Activated T-cell treated with anti-CD3 and anti-CD28 coated beads, Interleukin-2, amount 50 U/mL, for 72 hours (primary cell): ENCODE measurements around the gene OR51A4. TPM values are rescaled to one million over a fixed set of nuclear protein-coding genes. Genes with fewer than 3 reads are reported as not detected.
"Not testable (repeated sequence)": the region's sequence is repeated elsewhere in the genome, so short reads cannot be mapped to it uniquely, and the experiment has no call there.

Experiments used
- ATAC-seq, 2 donors: fragments of 150-1000 bp; cut with Tn5 transposase; replicated peaks in 1 of 2; 2 replicates each; pipeline ENCODE4 v1.10.0; 2021; ENCODE audit warnings: moderate library complexity in 2 of 2, mild to moderate bottlenecking in 1 of 2
- DNase-seq, 2 donors: peaks; one replicate each; pipeline ENCODE4 v3.0.0; 2021 to 2022; ENCODE audit warnings: mixed read lengths in 1 of 2
- H3K27ac Mint-ChIP-seq: one replicate; pipeline ENCODE4 v1.8.0; 2022; ENCODE audit warnings: mild to moderate bottlenecking, moderate library complexity, mixed read lengths
- H3K27me3 Mint-ChIP-seq: one replicate; pipeline ENCODE4 v1.8.0; 2022; ENCODE audit warnings: low read depth, mixed read lengths
- H3K36me3 Mint-ChIP-seq, 2 donors: one replicate each; pipeline ENCODE4 v1.8.0; 2022; ENCODE audit warnings: mixed read lengths in 2 of 2, mild to moderate bottlenecking in 1 of 2; ENCODE audit not compliant: insufficient read depth in 2 of 2
- H3K4me1 Mint-ChIP-seq: one replicate; pipeline ENCODE4 v1.8.0; 2022; ENCODE audit warnings: low read depth, mixed read lengths
- H3K4me3 Mint-ChIP-seq, 2 donors: one replicate each; pipeline ENCODE4 v1.8.0; 2022; ENCODE audit warnings: mild to moderate bottlenecking in 2 of 2, mixed read lengths in 2 of 2, moderate library complexity in 2 of 2
- H3K9me3 Mint-ChIP-seq, 2 donors: one replicate each; pipeline ENCODE4 v1.8.0; 2022; ENCODE audit warnings: mixed read lengths in 2 of 2
- total RNA-seq, 2 donors: library from RNA; stranded (reverse); gene quantifications; one replicate each; pipeline ENCODE4 v1.2.3, GENCODE V29; 2022

The OR51A4 gene
- not detected for total RNA-seq

DNA sequence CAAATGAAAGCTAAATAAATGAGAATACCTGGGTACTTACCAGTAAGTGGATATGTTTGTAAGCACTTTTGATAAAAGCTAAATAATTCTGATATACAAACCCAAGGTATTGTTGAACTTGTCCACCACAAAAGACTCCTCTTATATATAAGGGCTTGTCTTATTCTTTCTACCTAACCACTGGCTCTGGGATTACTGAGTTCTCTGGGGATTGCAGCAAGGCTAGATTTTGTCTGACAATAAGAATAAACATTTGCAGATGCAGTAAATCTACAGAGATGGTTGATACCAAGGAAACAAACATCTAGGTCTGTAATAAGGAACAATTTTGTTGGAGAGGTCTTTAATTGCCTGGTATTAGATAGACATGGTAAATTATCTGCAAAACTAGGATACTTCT, at the start of gene OR51A4:
OR51A4 (minus strand) TSS at position 101 of the 400 bp plus-strand sequence. CDS start 505 bp downstream, outside the sequence.
- H3K9me3 Mint-ChIP-seq: no peaks in the 10 kb centered on the region
- DNase-seq (no peak), ATAC-seq (no peak)
- no peaks in the 10 kb centered on the region for H3K4me1 Mint-ChIP-seq
- H3K36me3 Mint-ChIP-seq: no peaks in the 10 kb centered on the region
- H3K4me3 Mint-ChIP-seq: no peak within 1 kb of the TSS
- H3K27me3 Mint-ChIP-seq: no peaks in the 10 kb centered on the region
- no peak within 1 kb of the TSS for H3K27ac Mint-ChIP-seq

GRCh38 chr11:4994551-4994950, 47.1 kb upstream of the OR51A4 start, which contains the start of gene OR51L1:
TSS of gene OR51L1 (plus strand) at chr11:4994851. CDS start at chr11:4998983, 4,132 bp downstream.
- no peaks in the 10 kb centered on the region for H3K27me3 Mint-ChIP-seq
- no peaks in the 10 kb centered on the region for H3K4me1 Mint-ChIP-seq
- no peak for ATAC-seq
- DNase-seq: no peak
- no peaks in the 10 kb centered on the region for H3K9me3 Mint-ChIP-seq
- H3K4me3 Mint-ChIP-seq: no peak within 1 kb of the TSS
- no peaks in the 10 kb centered on the region for H3K36me3 Mint-ChIP-seq
- H3K27ac Mint-ChIP-seq: no peak within 1 kb of the TSS

GRCh38 chr11:4991060-4991459, 43.7 kb upstream of the OR51A4 start:
- Mint-ChIP-seq H3K36me3 (no peaks in the 10 kb centered on the region), H3K9me3 (no peaks in the 10 kb centered on the region), H3K27ac (no peak overlapping the region), H3K4me1 (no peaks in the 10 kb centered on the region), H3K4me3 (no peak overlapping the region), H3K27me3 (no peaks in the 10 kb centered on the region)
- DNase-seq (no peak), ATAC-seq (no peak)

DNA sequence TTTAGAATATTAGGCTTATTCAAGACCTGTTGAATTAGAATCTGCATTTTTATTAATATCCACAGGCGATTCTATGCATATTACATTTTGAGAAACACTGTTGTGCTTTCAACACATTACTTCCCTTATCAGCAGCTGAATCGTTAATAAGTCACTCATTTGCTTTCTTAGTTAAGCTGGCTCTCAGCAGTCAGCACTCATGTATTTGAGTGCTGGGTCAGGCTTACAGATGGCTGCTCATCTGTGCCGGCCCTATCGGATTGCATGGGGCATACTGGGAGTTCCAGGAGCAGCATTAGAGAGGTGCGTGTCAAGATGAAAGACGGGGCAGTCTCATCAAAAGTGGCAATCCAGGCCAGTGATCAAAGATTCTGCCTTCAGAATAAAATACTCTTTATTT, 36.4 kb upstream of the OR51A4 start:
- no peak for ATAC-seq
- Mint-ChIP-seq H3K27ac (no peak overlapping the region), H3K4me1 (no peaks in the 10 kb centered on the region), H3K9me3 (no peaks in the 10 kb centered on the region), H3K27me3 (no peaks in the 10 kb centered on the region), H3K36me3 (no peaks in the 10 kb centered on the region), H3K4me3 (no peak overlapping the region)
- no peak for DNase-seq

GRCh38 chr11:4982678-4983077, 35.3 kb upstream of the OR51A4 start:
- Mint-ChIP-seq H3K36me3 (no peaks in the 10 kb centered on the region), H3K9me3 (peaks cover 0 to 2% of the 10 kb centered on the region in 2 donors), H3K4me1 (no peaks in the 10 kb centered on the region), H3K4me3 (no peak overlapping the region), H3K27ac (no peak overlapping the region), H3K27me3 (no peaks in the 10 kb centered on the region)
- ATAC-seq (no peak), DNase-seq (no peak)

DNA sequence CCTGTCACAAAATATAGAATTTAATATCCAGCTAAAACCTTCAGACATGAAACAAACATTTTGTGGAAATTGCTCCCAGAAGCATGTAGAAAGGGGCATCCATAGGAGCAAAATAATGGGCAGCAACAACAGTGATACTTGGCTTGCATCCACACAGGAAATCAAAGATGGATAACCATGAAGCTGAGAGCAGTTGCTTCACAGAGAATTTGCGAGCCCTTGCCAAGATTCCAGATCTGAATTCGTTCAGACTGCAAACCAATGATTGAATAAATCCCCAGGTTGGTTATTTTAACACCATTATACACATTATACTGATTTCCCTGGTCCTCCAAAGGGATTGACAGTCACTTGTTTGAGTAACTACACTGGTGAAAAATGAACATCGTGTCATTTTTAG, 31.6 kb upstream of the OR51A4 start:
- Mint-ChIP-seq H3K36me3 (peaks cover 0 to 2% of the 10 kb centered on the region in 2 donors), H3K27me3 (no peaks in the 10 kb centered on the region), H3K4me3 (no peak overlapping the region), H3K9me3 (peaks cover 0 to 2% of the 10 kb centered on the region in 2 donors), H3K4me1 (no peaks in the 10 kb centered on the region), H3K27ac (no peak overlapping the region)
- DNase-seq (no peak), ATAC-seq (no peak)

DNA sequence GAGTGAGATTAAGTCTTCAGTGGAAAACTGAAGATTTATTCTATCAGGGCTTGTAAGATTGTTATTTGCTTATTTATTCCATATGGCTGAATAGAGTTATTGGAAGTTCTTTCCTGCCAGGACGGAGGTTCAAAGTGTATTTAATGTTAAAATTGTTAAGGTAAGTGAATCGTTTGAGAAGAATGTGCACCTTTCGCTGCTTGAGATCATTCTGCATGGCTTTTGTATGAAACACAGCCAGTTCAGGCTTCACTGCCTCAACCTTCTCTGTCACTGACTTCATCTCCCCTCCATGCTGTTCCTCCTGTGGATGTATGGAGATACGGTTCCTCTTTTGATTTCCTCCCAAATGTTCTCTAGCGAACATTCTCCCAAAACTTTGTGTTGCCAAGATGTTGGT, 28.0 kb upstream of the OR51A4 start:
- Mint-ChIP-seq H3K27ac (no peak overlapping the region), H3K9me3 (peaks cover 0 to 2% of the 10 kb centered on the region in 2 donors), H3K4me1 (no peaks in the 10 kb centered on the region), H3K36me3 (peaks cover 0 to 2% of the 10 kb centered on the region in 2 donors), H3K4me3 (no peak overlapping the region), H3K27me3 (no peaks in the 10 kb centered on the region)
- DNase-seq (no peak), ATAC-seq (no peak)

DNA sequence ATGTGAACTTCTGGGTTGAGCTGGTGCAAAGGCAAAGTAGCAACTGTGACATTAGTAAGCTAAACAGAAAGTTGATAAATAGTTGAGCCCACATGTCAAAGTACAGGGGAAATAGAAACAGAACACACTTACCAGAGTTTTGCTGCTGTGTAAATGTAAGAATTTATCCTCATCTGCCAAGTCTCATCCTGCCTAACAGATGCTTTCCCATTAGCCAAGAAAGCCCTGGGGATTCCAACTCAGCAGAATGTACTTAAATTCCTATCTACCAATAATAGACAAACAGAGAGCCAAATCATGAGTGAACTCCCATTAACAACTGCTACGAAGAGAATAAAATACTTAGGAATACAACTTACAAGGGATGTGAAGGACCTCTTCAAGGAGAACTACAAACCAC, 15.4 kb upstream of the OR51A4 start:
- ATAC-seq: no peak
- no peak for DNase-seq
- Mint-ChIP-seq H3K4me1 (no peaks in the 10 kb centered on the region), H3K36me3 (no peaks in the 10 kb centered on the region), H3K27ac (no peak overlapping the region), H3K9me3 (peaks cover 5% of the 10 kb centered on the region in 2 donors), H3K4me3 (no peak overlapping the region), H3K27me3 (no peaks in the 10 kb centered on the region)

- ATAC-seq (no peak), DNase-seq (no peak)
- H3K4me1 Mint-ChIP-seq: no peaks in the 10 kb centered on the region
- H3K9me3 Mint-ChIP-seq: peaks cover 5% of the 10 kb centered on the region in 2 donors
- H3K36me3 Mint-ChIP-seq: no peaks in the 10 kb centered on the region
- no peak overlapping the region for H3K4me3 Mint-ChIP-seq
- no peak overlapping the region for H3K27ac Mint-ChIP-seq
- H3K27me3 Mint-ChIP-seq: no peaks in the 10 kb centered on the region
Observed at GRCh38 chr11:4960877-4961276, 13.5 kb upstream of the OR51A4 start.

GRCh38 chr11:4957396-4957795, 10.0 kb upstream of the OR51A4 start:
- DNase-seq: no peak
- Mint-ChIP-seq H3K9me3 (peaks cover 5% of the 10 kb centered on the region in 2 donors), H3K4me3 (no peak overlapping the region), H3K27ac (no peak overlapping the region), H3K27me3 (no peaks in the 10 kb centered on the region), H3K4me1 (no peaks in the 10 kb centered on the region), H3K36me3 (no peaks in the 10 kb centered on the region)
- ATAC-seq: no peak

DNA sequence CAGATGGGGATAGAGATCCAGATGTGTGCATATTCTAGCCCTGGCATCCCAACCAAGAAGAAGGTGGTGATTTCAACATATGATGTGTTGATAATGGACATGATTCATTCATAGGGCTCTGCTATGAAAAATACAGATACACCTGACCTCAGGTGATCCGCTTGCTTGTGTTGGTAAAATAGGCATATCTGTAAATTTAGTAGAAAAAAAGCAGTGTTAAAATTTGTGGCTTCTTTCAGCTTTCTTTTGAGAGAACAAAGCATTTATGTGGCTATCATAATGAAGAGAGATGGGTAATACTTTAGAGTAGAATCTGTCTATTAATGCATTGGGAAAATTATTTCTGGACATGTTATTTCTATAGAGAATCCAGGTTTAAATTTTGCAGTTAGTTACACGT, 8.2 kb upstream of the OR51A4 start, which contains the start of gene OR51A2:
OR51A2 (minus strand) TSS at position 101 of the 400 bp plus-strand sequence; CDS start at position 101, 0 bp downstream.
- not testable (repeated sequence) for H3K9me3 Mint-ChIP-seq, H3K36me3 Mint-ChIP-seq, DNase-seq, ATAC-seq, H3K27ac Mint-ChIP-seq, H3K4me1 Mint-ChIP-seq, H3K27me3 Mint-ChIP-seq, H3K4me3 Mint-ChIP-seq

- H3K9me3 Mint-ChIP-seq: peaks cover 0 to 2% of the 10 kb centered on the region in 2 donors
Observed at GRCh38 chr11:4936745-4937144, 10.7 kb downstream of the OR51A4 start.

GRCh38 chr11:4932751-4933150, 14.7 kb downstream of the OR51A4 start:
- H3K27me3 Mint-ChIP-seq: no peaks in the 10 kb centered on the region
- H3K27ac Mint-ChIP-seq: no peak overlapping the region
- H3K4me1 Mint-ChIP-seq: no peaks in the 10 kb centered on the region
- H3K36me3 Mint-ChIP-seq: no peaks in the 10 kb centered on the region
- ATAC-seq (no peak), DNase-seq (no peak)
- H3K9me3 Mint-ChIP-seq: peaks cover under 1 to 2% of the 10 kb centered on the region in 2 donors
- H3K4me3 Mint-ChIP-seq: no peak overlapping the region

More at GRCh38 chr11:4936745-4937144, 10.7 kb downstream of the OR51A4 start:
- H3K27me3 Mint-ChIP-seq: no peaks in the 10 kb centered on the region
- no peaks in the 10 kb centered on the region for H3K36me3 Mint-ChIP-seq
- no peak overlapping the region for H3K27ac Mint-ChIP-seq
- no peak for ATAC-seq
- no peaks in the 10 kb centered on the region for H3K4me1 Mint-ChIP-seq
- DNase-seq: no peak
- H3K4me3 Mint-ChIP-seq: no peak overlapping the region

DNA sequence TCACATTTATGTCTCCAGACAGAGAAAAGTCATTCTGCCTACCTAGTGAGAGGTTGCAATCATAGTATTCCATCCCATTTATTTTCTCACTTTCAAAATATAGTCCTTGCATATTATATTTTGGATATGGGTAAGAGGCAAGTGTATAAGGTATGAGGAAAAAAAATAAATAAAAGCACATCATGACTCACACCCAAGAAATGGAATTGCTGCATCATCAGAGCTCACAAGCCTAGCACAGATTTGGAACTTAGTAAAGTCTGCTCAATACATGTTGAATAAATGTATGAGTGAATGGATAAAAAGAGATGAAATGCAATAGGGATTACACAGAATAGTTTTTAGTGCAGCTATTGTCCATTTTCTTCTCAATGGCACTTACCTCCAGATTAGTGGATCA, 20.8 kb downstream of the OR51A4 start:
- Mint-ChIP-seq H3K36me3 (no peaks in the 10 kb centered on the region), H3K27me3 (peaks cover 9% of the 10 kb centered on the region), H3K9me3 (peaks cover 2% of the 10 kb centered on the region in 2 donors), H3K4me3 (no peak overlapping the region), H3K27ac (no peak overlapping the region), H3K4me1 (no peaks in the 10 kb centered on the region)
- no peak for DNase-seq
- no peak for ATAC-seq
